Right lobe of liver (tissue), 4 donors: Measurements from ENCODE around the gene TRRAP.

Experiments used
- CTCF ChIP-seq, 4 donors: fragments of 200-600 bp in 3 of 4; fragments of 450-650 bp in 1 of 4; IDR thresholded peaks; one replicate each; pipeline versions ENCODE4 v1.5.1 to v1.8.0; 2016 to 2022; ENCODE audit warnings: antibody characterized with exemption in 4 of 4, mild to moderate bottlenecking in 2 of 4
- POLR2A ChIP-seq: fragments of 450-650 bp; IDR thresholded peaks from one replicate; pipeline ENCODE4 v1.6.1; 2017; ENCODE audit warnings: antibody characterized with exemption, mild to moderate bottlenecking
- donor health status: DM: no; HTN: no; CAD: no.
- donor health status: DM: no; HTN: no; CAD: no.
- donor health status: DM: no; HTN: yes; CAD: no.

DNA sequence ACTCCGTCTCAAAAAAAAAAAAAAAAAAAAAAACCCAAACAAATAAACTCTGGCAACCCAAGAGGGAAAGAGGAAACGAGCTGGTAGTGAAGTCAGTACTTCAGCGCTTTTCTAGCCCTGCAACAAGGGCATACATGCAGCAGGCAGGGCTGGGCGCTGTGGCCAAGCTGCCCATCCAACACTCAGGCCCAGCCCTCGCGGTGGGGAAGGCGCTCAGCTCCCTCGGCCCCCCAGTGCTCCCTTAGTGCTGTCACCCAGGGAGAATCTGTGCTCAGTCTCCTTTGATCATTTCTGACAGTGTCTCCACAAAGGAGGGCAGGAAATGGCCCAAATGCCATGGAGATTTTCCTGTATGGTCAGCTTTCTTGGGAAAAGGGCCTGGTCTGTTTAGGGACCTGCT is 168.4 kb downstream of the TRRAP start:
- no peak for TF ChIP-seq CTCF (IDR thresholded peaks at IDR 0.05)
- TF ChIP-seq POLR2A = no peak
